Neural progenitor cell (in vitro differentiated cells): ENCODE measurements around the gene CDC20B.

Experiments used
- EZH2 ChIP-seq: fragments of 200-600 bp; sonication (generic); IDR thresholded peaks from 2 replicates; pipeline ENCODE4 v1.6.1; 2017; ENCODE audit warnings: antibody characterized with exemption, mild to moderate bottlenecking, moderate library complexity
- TF ChIP-seq, protein P1 (sequence below): fragments of 200-600 bp; sonication (generic); IDR thresholded peaks from 2 replicates; pipeline ENCODE4 v1.5.1; 2017; ENCODE audit warnings: antibody characterized with exemption, mild to moderate bottlenecking

DNA sequence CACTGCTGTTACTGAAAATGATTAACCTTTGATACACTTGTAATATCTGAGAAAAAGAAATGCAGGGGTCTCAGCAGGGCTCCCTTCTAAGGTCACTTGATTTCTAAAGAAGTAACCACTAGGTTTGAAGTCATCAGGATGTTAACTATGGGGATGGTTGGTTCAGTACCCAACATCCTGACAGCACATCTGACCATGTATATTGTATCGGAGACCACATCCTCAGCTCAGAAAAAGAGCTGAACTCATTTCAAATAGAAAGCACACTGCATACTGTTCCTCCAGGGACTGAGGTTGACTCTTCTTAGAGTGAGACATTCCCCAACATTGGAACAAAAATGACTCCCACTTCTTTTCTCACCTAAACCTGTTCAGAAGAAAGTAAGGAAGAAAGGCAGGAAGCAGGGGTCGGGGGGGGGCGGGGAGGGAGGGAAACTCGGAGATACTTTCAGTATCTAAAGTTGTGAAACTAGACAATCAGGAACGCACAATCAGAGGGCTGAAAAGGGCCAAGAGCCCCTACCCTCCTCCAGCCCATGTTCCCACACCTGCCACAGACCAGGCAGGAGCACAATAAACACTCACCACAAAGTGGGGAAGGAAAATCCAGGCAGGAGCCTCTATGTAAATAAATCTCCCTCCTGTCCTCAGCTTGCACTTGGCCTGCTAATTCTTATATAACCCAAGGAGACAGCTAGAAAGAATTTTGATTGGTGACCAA is 71.3 kb downstream of the CDC20B start:
- TF ChIP-seq, protein P1, sequence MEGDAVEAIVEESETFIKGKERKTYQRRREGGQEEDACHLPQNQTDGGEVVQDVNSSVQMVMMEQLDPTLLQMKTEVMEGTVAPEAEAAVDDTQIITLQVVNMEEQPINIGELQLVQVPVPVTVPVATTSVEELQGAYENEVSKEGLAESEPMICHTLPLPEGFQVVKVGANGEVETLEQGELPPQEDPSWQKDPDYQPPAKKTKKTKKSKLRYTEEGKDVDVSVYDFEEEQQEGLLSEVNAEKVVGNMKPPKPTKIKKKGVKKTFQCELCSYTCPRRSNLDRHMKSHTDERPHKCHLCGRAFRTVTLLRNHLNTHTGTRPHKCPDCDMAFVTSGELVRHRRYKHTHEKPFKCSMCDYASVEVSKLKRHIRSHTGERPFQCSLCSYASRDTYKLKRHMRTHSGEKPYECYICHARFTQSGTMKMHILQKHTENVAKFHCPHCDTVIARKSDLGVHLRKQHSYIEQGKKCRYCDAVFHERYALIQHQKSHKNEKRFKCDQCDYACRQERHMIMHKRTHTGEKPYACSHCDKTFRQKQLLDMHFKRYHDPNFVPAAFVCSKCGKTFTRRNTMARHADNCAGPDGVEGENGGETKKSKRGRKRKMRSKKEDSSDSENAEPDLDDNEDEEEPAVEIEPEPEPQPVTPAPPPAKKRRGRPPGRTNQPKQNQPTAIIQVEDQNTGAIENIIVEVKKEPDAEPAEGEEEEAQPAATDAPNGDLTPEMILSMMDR, result no peak
- TF ChIP-seq EZH2, result no peak
